Tibial artery (tissue), 4 donors: ENCODE measurements around the gene INSC.
A peak's percentile ranks its signal among the peaks of the same experiment; 100 is the strongest.

Source experiments
- DNase-seq, 2 donors: peaks; one replicate each; pipeline ENCODE4 v3.0.0-alpha.2; 2019
- H3K27ac ChIP-seq, 2 donors: fragments of 200-600 bp; sonication (generic) in 1 of 2; 1 replicate in 1 of 2; 2 replicates in 1 of 2; pipeline ENCODE4 v1.5.1; 2018 to 2019; ENCODE audit warnings: mild to moderate bottlenecking in 1 of 2
- H3K27me3 ChIP-seq, 2 donors: fragments of 200-600 bp; sonication (generic) in 1 of 2; one replicate each; pipeline versions ENCODE4 v1.5.1 to v1.6.0; 2016 to 2019
- H3K36me3 ChIP-seq, 3 donors: fragments of 200-600 bp; sonication (generic) in 2 of 3; one replicate each; pipeline ENCODE4 v1.5.1; 2016 to 2019; ENCODE audit warnings: mild to moderate bottlenecking in 2 of 3
- H3K4me1 ChIP-seq, 4 donors: fragments of 200-600 bp; sonication (generic) in 2 of 4; 1 replicate in 3 of 4; 2 replicates in 1 of 4; pipeline ENCODE4 v1.5.1; 2016 to 2019
- H3K4me3 ChIP-seq, 2 donors: fragments of 200-600 bp; sonication (generic) in 1 of 2; 1 replicate in 1 of 2; 2 replicates in 1 of 2; pipeline ENCODE4 v1.5.1; 2018 to 2019; ENCODE audit warnings: mild to moderate bottlenecking in 2 of 2
- H3K9me3 ChIP-seq, 3 donors: fragments of 200-600 bp; sonication (generic) in 1 of 3; one replicate each; pipeline ENCODE4 v1.5.1; 2016 to 2019
- intact Hi-C: fragments of 100-400 bp; cut with DNase I; formaldehyde crosslinking; loops from one replicate; pipeline ENCODE4 v1.15.0; 2023; ENCODE audit warnings: low total_unique reads
- TF ChIP-seq, protein P1 (sequence below), 2 experiments: fragments of 200-600 bp in 1 of 2; fragments of 450-650 bp in 1 of 2; IDR thresholded peaks; one replicate each; pipeline ENCODE4 v1.5.1; 2017 to 2019; ENCODE audit warnings: antibody characterized with exemption in 2 of 2, mild to moderate bottlenecking in 1 of 2, moderate library complexity in 1 of 2

INSC gene

DNA sequence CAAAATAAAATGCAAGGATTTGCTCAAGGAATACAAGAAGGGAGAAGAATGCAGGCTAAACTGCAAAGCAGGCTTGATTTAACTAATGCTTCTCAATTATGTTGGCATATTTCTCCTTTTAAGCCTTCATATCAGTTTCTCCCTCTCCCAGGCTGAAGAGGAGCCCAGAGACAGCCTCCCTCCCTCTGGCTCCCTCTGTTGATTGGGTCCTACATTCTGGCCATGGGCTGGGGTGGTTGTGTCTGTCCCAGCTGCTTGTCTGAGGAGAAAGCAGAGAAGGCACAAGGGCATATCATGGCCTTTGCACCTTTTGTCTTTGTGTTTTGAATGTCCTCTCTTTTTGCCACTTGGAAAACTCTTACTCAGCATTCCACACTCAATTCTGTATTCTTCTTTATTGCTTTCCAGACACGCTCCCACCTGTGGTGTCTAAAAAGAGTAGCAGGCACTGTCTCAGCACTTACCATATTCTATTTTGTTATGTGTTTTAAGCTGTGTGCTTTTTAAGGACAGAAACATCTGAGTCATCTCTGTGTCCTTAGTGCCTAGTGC lies 77.4 kb downstream of the INSC start:
- peaks cover 0 to 11% (median 5%) of the 10 kb centered on the region in 4 donors for H3K4me1 ChIP-seq
- no peaks in the 10 kb centered on the region for H3K36me3 ChIP-seq
- TF ChIP-seq, protein P1, sequence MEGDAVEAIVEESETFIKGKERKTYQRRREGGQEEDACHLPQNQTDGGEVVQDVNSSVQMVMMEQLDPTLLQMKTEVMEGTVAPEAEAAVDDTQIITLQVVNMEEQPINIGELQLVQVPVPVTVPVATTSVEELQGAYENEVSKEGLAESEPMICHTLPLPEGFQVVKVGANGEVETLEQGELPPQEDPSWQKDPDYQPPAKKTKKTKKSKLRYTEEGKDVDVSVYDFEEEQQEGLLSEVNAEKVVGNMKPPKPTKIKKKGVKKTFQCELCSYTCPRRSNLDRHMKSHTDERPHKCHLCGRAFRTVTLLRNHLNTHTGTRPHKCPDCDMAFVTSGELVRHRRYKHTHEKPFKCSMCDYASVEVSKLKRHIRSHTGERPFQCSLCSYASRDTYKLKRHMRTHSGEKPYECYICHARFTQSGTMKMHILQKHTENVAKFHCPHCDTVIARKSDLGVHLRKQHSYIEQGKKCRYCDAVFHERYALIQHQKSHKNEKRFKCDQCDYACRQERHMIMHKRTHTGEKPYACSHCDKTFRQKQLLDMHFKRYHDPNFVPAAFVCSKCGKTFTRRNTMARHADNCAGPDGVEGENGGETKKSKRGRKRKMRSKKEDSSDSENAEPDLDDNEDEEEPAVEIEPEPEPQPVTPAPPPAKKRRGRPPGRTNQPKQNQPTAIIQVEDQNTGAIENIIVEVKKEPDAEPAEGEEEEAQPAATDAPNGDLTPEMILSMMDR (IDR thresholded peaks at IDR 0.05), result no peak
- intact Hi-C loops, result no loop called here
- H3K9me3 ChIP-seq, result no peaks in the 10 kb centered on the region
- no peak overlapping the region for H3K27ac ChIP-seq
- H3K27me3 ChIP-seq, result no peaks in the 10 kb centered on the region
- no peak for DNase-seq
- no peak overlapping the region for H3K4me3 ChIP-seq

- peak overlapping the region in 1 of 2 donors; percentile 30 for H3K27ac ChIP-seq
- H3K4me3 ChIP-seq, result no peak overlapping the region
- intact Hi-C loops, result no loop called here
- TF ChIP-seq, protein P1 (IDR thresholded peaks at IDR 0.05), result no peak
- no peaks in the 10 kb centered on the region for H3K9me3 ChIP-seq
- H3K4me1 ChIP-seq, result peaks cover 0 to 34% (median 23%) of the 10 kb centered on the region in 4 donors
- no peaks in the 10 kb centered on the region for H3K27me3 ChIP-seq
- no peak for DNase-seq
- H3K36me3 ChIP-seq, result no peaks in the 10 kb centered on the region
Measured at GRCh38 chr11:15194671-15195415, 80.1 kb downstream of the INSC start.

DNA sequence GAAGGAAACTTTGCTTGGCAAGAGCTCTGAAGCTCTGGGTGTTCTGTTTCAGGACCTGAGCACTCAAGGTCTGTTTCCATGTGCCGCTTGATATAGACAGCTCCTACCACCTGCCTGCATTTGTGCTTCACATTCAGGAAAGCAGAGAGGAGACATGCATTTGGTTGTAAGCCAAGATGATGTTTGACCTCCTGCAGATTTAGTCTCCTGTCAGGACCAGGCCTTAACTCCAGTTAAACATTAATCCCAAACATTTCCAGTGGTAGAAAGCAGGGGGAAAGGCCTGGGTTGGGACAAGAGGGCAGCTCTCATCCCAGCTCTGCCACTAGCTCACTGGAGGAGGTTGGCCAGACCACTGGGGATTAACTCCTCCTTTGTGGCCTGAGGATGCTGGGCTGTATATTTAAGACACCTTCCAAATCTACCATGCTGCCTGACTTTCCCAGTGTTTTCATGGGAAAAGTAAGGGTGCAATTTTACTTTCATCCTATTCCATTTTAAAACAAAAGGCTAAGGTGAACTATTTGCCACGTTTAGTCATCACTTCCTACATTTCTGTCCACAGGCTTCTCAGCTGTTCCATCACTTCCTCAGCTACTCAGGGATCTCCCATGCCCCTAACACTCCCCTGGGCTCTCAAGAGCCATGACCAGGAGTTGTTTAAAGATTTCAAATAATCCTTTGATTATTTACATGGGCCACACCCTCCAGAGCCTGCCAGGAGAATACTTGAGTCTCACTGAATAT lies 80.9 kb downstream of the INSC start:
- no peak overlapping the region for H3K4me3 ChIP-seq
- intact Hi-C loops, result no loop called here
- no peak for DNase-seq
- no peaks in the 10 kb centered on the region for H3K36me3 ChIP-seq
- no peaks in the 10 kb centered on the region for H3K9me3 ChIP-seq
- peaks cover 0 to 42% (median 26%) of the 10 kb centered on the region in 4 donors for H3K4me1 ChIP-seq
- peak overlapping the region in 1 of 2 donors; percentile 30 for H3K27ac ChIP-seq
- TF ChIP-seq, protein P1 (IDR thresholded peaks at IDR 0.05), result no peak
- H3K27me3 ChIP-seq, result no peaks in the 10 kb centered on the region

DNA sequence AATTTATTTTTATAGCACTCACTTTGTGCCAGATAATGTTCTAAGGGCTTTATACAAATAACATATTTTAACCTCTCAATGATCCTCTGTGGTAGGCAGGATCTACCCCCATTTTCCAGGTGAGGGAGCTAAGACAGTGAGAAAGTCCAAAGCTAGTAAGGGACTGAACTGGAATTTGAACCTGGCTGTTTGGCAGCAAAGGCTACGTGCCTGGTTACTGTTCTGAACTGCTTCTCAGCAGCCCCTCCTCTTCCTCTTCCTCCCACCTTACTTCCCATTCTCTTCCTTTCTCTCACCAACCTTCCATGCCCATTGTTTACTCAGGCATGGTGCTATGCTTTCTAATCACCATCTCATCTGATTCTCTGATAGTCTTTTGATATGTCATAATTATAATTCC lies 82.0 kb downstream of the INSC start:
- DNase-seq, result no peak
- TF ChIP-seq, protein P1 (IDR thresholded peaks at IDR 0.05), result no peak
- no peak overlapping the region for H3K4me3 ChIP-seq
- H3K27me3 ChIP-seq, result no peaks in the 10 kb centered on the region
- peaks cover 0 to 44% (median 31%) of the 10 kb centered on the region in 4 donors for H3K4me1 ChIP-seq
- H3K9me3 ChIP-seq, result no peaks in the 10 kb centered on the region
- no peak overlapping the region for H3K27ac ChIP-seq
- H3K36me3 ChIP-seq, result no peaks in the 10 kb centered on the region
- intact Hi-C loops, result loop anchor here (1.0 kb wide), 1 partner anchor 16 kb away; no protein-coding TSS in a partner anchor

DNA sequence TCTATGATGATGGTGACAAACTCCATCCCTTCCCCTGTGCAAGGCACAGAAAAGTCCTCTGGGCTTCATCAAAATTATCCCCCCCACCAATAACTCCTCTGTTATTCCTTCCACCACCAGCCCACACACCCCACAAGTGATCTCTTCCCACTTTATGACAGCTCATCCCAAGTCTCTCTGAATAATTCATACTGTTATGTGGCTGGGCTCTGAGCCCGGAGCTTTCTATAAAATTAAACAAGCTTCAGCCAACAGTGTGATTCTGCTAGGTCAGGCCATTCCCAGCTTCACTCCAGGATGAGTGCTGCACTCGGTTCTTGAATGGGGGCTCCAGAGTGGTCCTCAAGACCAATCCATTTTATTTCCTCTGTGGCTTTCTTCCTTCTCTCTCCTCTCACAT lies 83.0 kb downstream of the INSC start:
- H3K27me3 ChIP-seq, result no peaks in the 10 kb centered on the region
- H3K4me1 ChIP-seq, result peaks cover 0 to 44% (median 31%) of the 10 kb centered on the region in 4 donors
- H3K9me3 ChIP-seq, result no peaks in the 10 kb centered on the region
- H3K27ac ChIP-seq, result no peak overlapping the region
- no peaks in the 10 kb centered on the region for H3K36me3 ChIP-seq
- no peak for DNase-seq
- intact Hi-C loops, result loop anchor here (1.0 kb wide), 1 partner anchor 17 kb away; no protein-coding TSS in a partner anchor
- no peak overlapping the region for H3K4me3 ChIP-seq
- TF ChIP-seq, protein P1 (IDR thresholded peaks at IDR 0.05), result no peak
